HG03575 (cell line): ENCODE measurements around the gene B3GAT3.
"Not testable (repeated sequence)": the region's sequence is repeated elsewhere in the genome, so short reads cannot be mapped to it uniquely, and the experiment has no call there.

Source experiments
- ATAC-seq: cut with Tn5 transposase; IDR thresholded peaks from one replicate; pipeline ENCODE4 v1.9.1; 2021; ENCODE audit not compliant: unreplicated experiment, insufficient number of reproducible peaks, low FRiP score; ENCODE audit errors: extremely low read depth

B3GAT3 gene

GRCh38 chr11:62621567-62622470, at the start of gene B3GAT3:
Gene B3GAT3 (minus strand): TSS chr11:62621986. CDS start chr11:62621947, 39 bp downstream.
- peak; percentile 51 for ATAC-seq

GRCh38 chr11:62671236-62671607, 49.4 kb upstream of the B3GAT3 start:
- ATAC-seq: no peak

- no peak for ATAC-seq
Measured at GRCh38 chr11:62669420-62670161, 47.8 kb upstream of the B3GAT3 start.

- ATAC-seq: no peak
Measured at GRCh38 chr11:62667460-62667859, 45.7 kb upstream of the B3GAT3 start.

- no peak for ATAC-seq
Measured at GRCh38 chr11:62666259-62666926, 44.6 kb upstream of the B3GAT3 start.

- no peak for ATAC-seq
Measured at GRCh38 chr11:62665599-62666258, 43.9 kb upstream of the B3GAT3 start.

GRCh38 chr11:62665075-62665598, 43.4 kb upstream of the B3GAT3 start, which contains the start of the genes C11orf98 and CSKMT:
Gene C11orf98 (minus strand): TSS chr11:62665210. CDS start chr11:62665169, 41 bp downstream.
Gene CSKMT (plus strand): TSS chr11:62665312. CDS start chr11:62665880, 568 bp downstream.
- no peak for ATAC-seq

GRCh38 chr11:62664405-62665074, 42.8 kb upstream of the B3GAT3 start:
- no peak for ATAC-seq

- ATAC-seq: no peak
Measured at GRCh38 chr11:62656796-62657429, 35.1 kb upstream of the B3GAT3 start.

- no peak for ATAC-seq
Measured at GRCh38 chr11:62654297-62654696, 32.5 kb upstream of the B3GAT3 start.

GRCh38 chr11:62652161-62653006, 30.6 kb upstream of the B3GAT3 start:
- ATAC-seq: no peak

GRCh38 chr11:62650283-62650682, 28.5 kb upstream of the B3GAT3 start:
- ATAC-seq: not testable (repeated sequence)

- ATAC-seq: no peak
Measured at GRCh38 chr11:62649486-62649885, 27.7 kb upstream of the B3GAT3 start.

GRCh38 chr11:62648967-62649364, 27.2 kb upstream of the B3GAT3 start:
- ATAC-seq: no peak

- ATAC-seq: no peak
Measured at GRCh38 chr11:62648185-62648966, 26.6 kb upstream of the B3GAT3 start.

- ATAC-seq: no peak
Measured at GRCh38 chr11:62647609-62648005, 25.8 kb upstream of the B3GAT3 start.
